SK-N-SH (cell line): ENCODE results near the gene RAI1. TPM values are rescaled to one million over a fixed set of nuclear protein-coding genes. Genes with fewer than 3 reads are reported as not detected.

Experiments used
- CTCF ChIA-PET: fragments of 300-600, 350-600 bp; formaldehyde crosslinking; extraction: SDS; loops from one replicate; lab custom pipeline; 2021; lab: Yijun Ruan, JAX
- POLR2A ChIA-PET: fragments of 350-600 bp; sonication (Branson Sonifier 250); formaldehyde crosslinking; extraction: SDS; loops from one replicate; lab custom pipeline; 2020; ENCODE audit warnings: antibody characterized with exemption, inconsistent platforms; lab: Yijun Ruan, JAX
- DNase-seq: peaks from one replicate; pipeline ENCODE4 v3.0.0; 2012
- H2AFZ ChIP-seq: fragments of 200-600 bp; sonication (generic); 2 replicates; pipeline ENCODE4 v1.8.1; 2016; ENCODE audit warnings: antibody characterized with exemption, mild to moderate bottlenecking, low read depth
- H3F3A ChIP-seq: fragments of 200-600 bp; sonication (generic); replicated peaks from 2 replicates; pipeline ENCODE3; 2016; ENCODE audit warnings: antibody characterized with exemption, mild to moderate bottlenecking; ENCODE audit not compliant: insufficient read depth
- H3K27ac ChIP-seq, 2 experiments: fragments of 200-500 bp in 1 of 2; fragments of 200-600 bp in 1 of 2; sonication (Bioruptor generic) in 1 of 2; sonication (generic), shearing (Covaris generic) in 1 of 2; 2 replicates each; pipeline versions ENCODE4 v1.5.1 to v1.6.1; 2014 to 2016; ENCODE audit warnings: low read depth in 2 of 2, inconsistent platforms in 1 of 2, low read length in 1 of 2, mild to moderate bottlenecking in 1 of 2, mixed read lengths in 1 of 2
- H3K27me3 ChIP-seq: fragments of 200-600 bp; sonication (generic), shearing (Covaris generic); 2 replicates; pipeline ENCODE4 v1.6.1; 2016; ENCODE audit warnings: mixed run types; ENCODE audit not compliant: insufficient read depth
- H3K36me3 ChIP-seq, 2 experiments: fragments of 200-500 bp in 1 of 2; fragments of 200-600 bp in 1 of 2; sonication (Bioruptor generic) in 1 of 2; sonication (generic) in 1 of 2; replicated peaks in 1 of 2; 2 replicates each; pipeline versions ENCODE3 to v1.5.1; 2014 to 2016; ENCODE audit warnings: low read length in 1 of 2, mild to moderate bottlenecking in 1 of 2; ENCODE audit not compliant: insufficient read depth in 2 of 2, control insufficient read depth in 1 of 2
- H3K4me1 ChIP-seq, 2 experiments: fragments of 200-500 bp in 1 of 2; fragments of 200-600 bp in 1 of 2; sonication (Bioruptor generic) in 1 of 2; sonication (generic), shearing (Covaris generic) in 1 of 2; 2 replicates each; pipeline versions ENCODE4 v1.5.1 to v1.6.1; 2014 to 2016; ENCODE audit warnings: low read depth in 1 of 2, low read length in 1 of 2, mixed run types in 1 of 2; ENCODE audit not compliant: insufficient read depth in 2 of 2, control insufficient read depth in 1 of 2
- H3K4me2 ChIP-seq: fragments of 200-600 bp; sonication (generic), shearing (Covaris generic); 2 replicates; pipeline ENCODE4 v1.6.1; 2017; ENCODE audit warnings: mixed run types
- H3K4me3 ChIP-seq, 2 experiments: fragments of 200-500 bp in 1 of 2; fragments of 200-600 bp in 1 of 2; sonication (Bioruptor generic) in 1 of 2; sonication (generic), shearing (Covaris generic) in 1 of 2; 2 replicates each; pipeline versions ENCODE4 v1.5.1 to v1.8.1; 2014 to 2016; ENCODE audit warnings: low read depth in 2 of 2, inconsistent platforms in 1 of 2, low read length in 1 of 2, mild to moderate bottlenecking in 1 of 2, mixed read lengths in 1 of 2, moderate library complexity in 1 of 2
- H3K79me2 ChIP-seq: fragments of 200-600 bp; sonication (generic); 2 replicates; pipeline ENCODE4 v1.8.1; 2017; ENCODE audit warnings: mild to moderate bottlenecking; ENCODE audit not compliant: insufficient read depth
- H3K9ac ChIP-seq: fragments of 200-600 bp; sonication (generic); 2 replicates; pipeline ENCODE4 v1.6.1; 2017; ENCODE audit warnings: mixed run types
- H3K9me2 ChIP-seq: fragments of 200-600 bp; sonication (generic); 2 replicates; pipeline ENCODE4 v1.6.1; 2017; ENCODE audit warnings: mixed run types
- H3K9me3 ChIP-seq: fragments of 200-600 bp; sonication (generic); 2 replicates; pipeline ENCODE4 v1.6.1; 2017; ENCODE audit warnings: mixed run types, mild to moderate bottlenecking, moderate library complexity
- H4K20me1 ChIP-seq: fragments of 200-600 bp; sonication (generic); 2 replicates; pipeline ENCODE4 v1.6.1; 2017; ENCODE audit warnings: mild to moderate bottlenecking, mixed run types; ENCODE audit not compliant: insufficient read depth
- EP300 ChIP-seq, 2 experiments: IDR thresholded peaks; 2 replicates each; pipeline versions ENCODE4 v1.4.0 to v1.6.1; 2012; ENCODE audit warnings: borderline replicate concordance in 1 of 2, low read depth in 1 of 2, low read length in 1 of 2
- FOSL2 ChIP-seq: IDR thresholded peaks from 2 replicates; pipeline ENCODE4 v1.4.0; 2012; ENCODE audit warnings: low read depth, mild to moderate bottlenecking, moderate library complexity, borderline replicate concordance
- GABPA ChIP-seq: IDR thresholded peaks from 2 replicates; pipeline ENCODE4 v1.4.0; 2012; ENCODE audit warnings: low read depth, mild to moderate bottlenecking
- GATA2 ChIP-seq: sonication (generic); formaldehyde crosslinking; IDR thresholded peaks from 2 replicates; pipeline ENCODE4 v1.5.0; 2020; ENCODE audit warnings: mild to moderate bottlenecking, missing genetic modification reagents
- JUND ChIP-seq: IDR thresholded peaks from 2 replicates; pipeline ENCODE4 v1.4.0; 2012
- MEF2A ChIP-seq: IDR thresholded peaks from 2 replicates; pipeline ENCODE4 v1.4.0; 2012; ENCODE audit warnings: low read depth, borderline replicate concordance
- NRF1 ChIP-seq: IDR thresholded peaks from 2 replicates; pipeline ENCODE4 v1.6.1; 2012; ENCODE audit warnings: low read depth, mild to moderate bottlenecking, low read length
- POLR2AphosphoS5 ChIP-seq: IDR thresholded peaks from 2 replicates; pipeline ENCODE4 v1.6.1; 2012; ENCODE audit warnings: low read depth, low read length
- RAD21 ChIP-seq: IDR thresholded peaks from 2 replicates; pipeline ENCODE4 v1.6.1; 2012; ENCODE audit warnings: mild to moderate bottlenecking, low read length
- RCOR1 ChIP-seq: fragments of 150-350 bp; IDR thresholded peaks from 2 replicates; pipeline ENCODE4 v1.6.1; 2017; ENCODE audit warnings: antibody characterized with exemption, low read length
- RFX5 ChIP-seq: IDR thresholded peaks from 2 replicates; pipeline ENCODE4 v1.6.1; 2012; ENCODE audit warnings: mild to moderate bottlenecking, improper control_type of control experiment, low read length
- RXRA ChIP-seq: IDR thresholded peaks from 2 replicates; pipeline ENCODE4 v1.4.0; 2012; ENCODE audit warnings: low read depth, mild to moderate bottlenecking, borderline replicate concordance
- SIN3A ChIP-seq: IDR thresholded peaks from 2 replicates; pipeline ENCODE4 v1.6.1; 2012; ENCODE audit warnings: low read depth, mild to moderate bottlenecking, low read length, moderate library complexity, borderline replicate concordance
- SMC3 ChIP-seq: IDR thresholded peaks from 2 replicates; pipeline ENCODE4 v1.6.1; 2012; ENCODE audit warnings: low read depth, low read length, improper control_type of control experiment
- TCF12 ChIP-seq: IDR thresholded peaks from 2 replicates; pipeline ENCODE4 v1.4.0; 2012
- WGBS: methylation state at CpG from one replicate; pipeline ENCODE4 v1.1.6; 2017; ENCODE audit warnings: low lambda C conversion rate; 5-methylcytosine and 5-hydroxymethylcytosine counted together
- polyA plus RNA-seq, 3 experiments: library from polyadenylated mRNA; depleted of rRNA; stranded (reverse); fragments of >200 nt; gene quantifications; 2 replicates each; pipeline ENCODE4 v1.2.3, GENCODE V29; 2012
- TF ChIP-seq, protein P1 (sequence below): IDR thresholded peaks from 2 replicates; pipeline ENCODE4 v1.6.1; 2012; ENCODE audit warnings: mild to moderate bottlenecking, low read depth, low read length, moderate library complexity
- TF ChIP-seq, protein P2 (sequence below): fragments of 150-350 bp; IDR thresholded peaks from 2 replicates; pipeline ENCODE4 v1.6.1; 2016; ENCODE audit warnings: mild to moderate bottlenecking, low read depth, low read length

The RAI1 gene
- polyA plus RNA-seq, 1 of the 3 experiments (the other 2 are of a cell fraction) = 4.7 TPM

- TF ChIP-seq, protein P1, sequence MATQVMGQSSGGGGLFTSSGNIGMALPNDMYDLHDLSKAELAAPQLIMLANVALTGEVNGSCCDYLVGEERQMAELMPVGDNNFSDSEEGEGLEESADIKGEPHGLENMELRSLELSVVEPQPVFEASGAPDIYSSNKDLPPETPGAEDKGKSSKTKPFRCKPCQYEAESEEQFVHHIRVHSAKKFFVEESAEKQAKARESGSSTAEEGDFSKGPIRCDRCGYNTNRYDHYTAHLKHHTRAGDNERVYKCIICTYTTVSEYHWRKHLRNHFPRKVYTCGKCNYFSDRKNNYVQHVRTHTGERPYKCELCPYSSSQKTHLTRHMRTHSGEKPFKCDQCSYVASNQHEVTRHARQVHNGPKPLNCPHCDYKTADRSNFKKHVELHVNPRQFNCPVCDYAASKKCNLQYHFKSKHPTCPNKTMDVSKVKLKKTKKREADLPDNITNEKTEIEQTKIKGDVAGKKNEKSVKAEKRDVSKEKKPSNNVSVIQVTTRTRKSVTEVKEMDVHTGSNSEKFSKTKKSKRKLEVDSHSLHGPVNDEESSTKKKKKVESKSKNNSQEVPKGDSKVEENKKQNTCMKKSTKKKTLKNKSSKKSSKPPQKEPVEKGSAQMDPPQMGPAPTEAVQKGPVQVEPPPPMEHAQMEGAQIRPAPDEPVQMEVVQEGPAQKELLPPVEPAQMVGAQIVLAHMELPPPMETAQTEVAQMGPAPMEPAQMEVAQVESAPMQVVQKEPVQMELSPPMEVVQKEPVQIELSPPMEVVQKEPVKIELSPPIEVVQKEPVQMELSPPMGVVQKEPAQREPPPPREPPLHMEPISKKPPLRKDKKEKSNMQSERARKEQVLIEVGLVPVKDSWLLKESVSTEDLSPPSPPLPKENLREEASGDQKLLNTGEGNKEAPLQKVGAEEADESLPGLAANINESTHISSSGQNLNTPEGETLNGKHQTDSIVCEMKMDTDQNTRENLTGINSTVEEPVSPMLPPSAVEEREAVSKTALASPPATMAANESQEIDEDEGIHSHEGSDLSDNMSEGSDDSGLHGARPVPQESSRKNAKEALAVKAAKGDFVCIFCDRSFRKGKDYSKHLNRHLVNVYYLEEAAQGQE = no peak
- TF ChIP-seq RCOR1 (no peak), SIN3A (no peak), NRF1 (no peak)
- TF ChIP-seq, protein P2, sequence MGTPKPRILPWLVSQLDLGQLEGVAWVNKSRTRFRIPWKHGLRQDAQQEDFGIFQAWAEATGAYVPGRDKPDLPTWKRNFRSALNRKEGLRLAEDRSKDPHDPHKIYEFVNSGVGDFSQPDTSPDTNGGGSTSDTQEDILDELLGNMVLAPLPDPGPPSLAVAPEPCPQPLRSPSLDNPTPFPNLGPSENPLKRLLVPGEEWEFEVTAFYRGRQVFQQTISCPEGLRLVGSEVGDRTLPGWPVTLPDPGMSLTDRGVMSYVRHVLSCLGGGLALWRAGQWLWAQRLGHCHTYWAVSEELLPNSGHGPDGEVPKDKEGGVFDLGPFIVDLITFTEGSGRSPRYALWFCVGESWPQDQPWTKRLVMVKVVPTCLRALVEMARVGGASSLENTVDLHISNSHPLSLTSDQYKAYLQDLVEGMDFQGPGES = no peak
Observed at GRCh38 chr17:17739388-17740066, 58.3 kb downstream of the RAI1 start (continued).

DNA sequence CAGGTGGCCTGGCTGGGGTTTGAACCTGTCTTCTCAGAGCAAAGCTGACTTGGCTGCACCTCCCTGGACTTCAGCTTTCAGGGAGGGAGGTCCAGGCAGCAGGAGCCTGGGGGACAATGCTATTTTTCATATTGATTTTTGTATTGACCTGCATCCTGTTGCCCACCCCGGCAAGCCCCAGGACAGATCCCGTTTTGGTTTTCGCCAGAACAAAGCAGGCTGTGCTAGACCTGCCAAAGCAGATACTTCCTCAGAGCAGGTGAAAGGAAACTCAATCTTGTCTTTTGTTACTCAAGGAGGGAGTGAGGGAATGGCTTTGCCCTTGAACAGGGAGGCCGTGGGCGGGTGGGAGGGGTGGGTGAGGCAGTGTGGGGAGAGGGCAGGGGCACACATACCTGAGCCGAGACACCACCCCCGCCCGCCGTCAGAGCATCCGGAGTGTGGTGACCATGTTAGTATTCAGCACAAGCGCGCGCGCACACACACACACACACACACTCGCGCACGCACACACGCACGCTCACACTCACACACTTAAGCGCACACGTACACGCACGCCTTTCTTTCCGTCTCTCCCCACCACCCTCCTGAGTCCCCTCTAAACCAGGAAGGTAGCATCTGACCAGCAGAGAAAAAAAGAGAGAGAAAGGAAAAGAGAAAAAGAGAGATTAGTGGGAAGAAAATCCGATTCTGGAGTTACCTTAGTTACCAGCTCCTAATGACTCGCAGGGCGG, 59.5 kb downstream of the RAI1 start:
- peaks cover 95% of the 10 kb centered on the region for H3K79me2 ChIP-seq
- ChIA-PET POLR2A (interaction anchor here (0.9 to 2.6 kb wide), 5 partner anchors 8 to 100 kb away, joined by 3 to 17 read pairs (median 3); no protein-coding TSS in a partner anchor), CTCF (interaction anchor here (0.8 to 4.2 kb wide), 12 partner anchors 8 to 386 kb away, joined by 3 to 29 read pairs (median 4); no protein-coding TSS in a partner anchor)
- H3K27me3 ChIP-seq = no peaks in the 10 kb centered on the region
- peak overlapping the region in 1 of 2 experiments; percentile 91; a peak in 2 of 4 replicates for H3K27ac ChIP-seq
- no peaks in the 10 kb centered on the region for H3K9me2 ChIP-seq
- peaks cover 83% of the 10 kb centered on the region for H4K20me1 ChIP-seq
- peaks cover 5% of the 10 kb centered on the region for H3F3A ChIP-seq
- H2AFZ ChIP-seq = no peak overlapping the region
- H3K4me1 ChIP-seq = peaks cover 44 to 81% of the 10 kb centered on the region in 2 experiments
- no peaks in the 10 kb centered on the region for H3K36me3 ChIP-seq
- TF ChIP-seq RFX5 (no peak), JUND (no peak), MEF2A (no peak), TCF12 (no peak), POLR2AphosphoS5 (no peak), EP300 (IDR thresholded peaks at IDR 0.05; ENCODE audit: borderline replicate concordance in 1 of 2, low read depth in 1 of 2, low read length in 1 of 2) (no peak), FOSL2 (no peak), SMC3 (no peak), GABPA (no peak), RXRA (no peak), GATA2 (no peak), RAD21 (no peak)
- H3K9ac ChIP-seq = no peak overlapping the region
- 92% methylated on average over 27 of the region's 27 CpGs for WGBS
- no peak overlapping the region for H3K4me3 ChIP-seq
- peak overlapping the region; percentile 78; the same call in 1 of the 2 replicates for H3K4me2 ChIP-seq
- no peak for DNase-seq
- no peaks in the 10 kb centered on the region for H3K9me3 ChIP-seq
